Body of pancreas (tissue), 4 donors: Measurements from ENCODE around the gene GLIS2. TPM values are rescaled to one million over a fixed set of nuclear protein-coding genes. Genes with fewer than 3 reads are reported as not detected.

Experiments used
- ATAC-seq: fragments of 150-250 bp; one replicate; pipeline ENCODE4 v1.9.1; 2016
- DNase-seq, 4 donors: peaks; one replicate each; pipeline ENCODE4 v3.0.0-alpha.2; 2019
- H3K27ac ChIP-seq, 4 donors: fragments of 200-600 bp; sonication (generic); 1 replicate in 3 of 4; 2 replicates in 1 of 4; pipeline versions ENCODE4 v1.5.1 to v1.6.1; 2016 to 2019; ENCODE audit warnings: mild to moderate bottlenecking in 1 of 4, mixed read lengths in 1 of 4, moderate library complexity in 1 of 4
- H3K27me3 ChIP-seq, 2 donors: fragments of 200-600 bp; sonication (generic); one replicate each; pipeline ENCODE4 v1.6.0; 2016; ENCODE audit warnings: mild to moderate bottlenecking in 1 of 2
- H3K36me3 ChIP-seq, 2 donors: fragments of 200-600 bp; sonication (generic); replicated peaks in 1 of 2; 2 replicates each; pipeline ENCODE4 v1.5.1; 2016; ENCODE audit warnings: low read depth in 2 of 2; ENCODE audit not compliant: insufficient read depth in 1 of 2
- H3K4me1 ChIP-seq: fragments of 200-600 bp; sonication (generic); one replicate; pipeline ENCODE4 v1.6.0; 2016
- H3K4me3 ChIP-seq, 2 donors: fragments of 200-600 bp; sonication (generic); 1 replicate in 1 of 2; 2 replicates in 1 of 2; pipeline ENCODE4 v1.5.1; 2016 to 2019
- H3K9me3 ChIP-seq, 3 donors: fragments of 200-600 bp; sonication (generic); 1 replicate in 2 of 3; 2 replicates in 1 of 3; pipeline ENCODE4 v1.5.1; 2016
- CTCF ChIP-seq, 7 experiments: fragments of 450-650 bp in 4 of 7; fragments of 200-600 bp in 3 of 7; sonication (generic) in 3 of 7; IDR thresholded peaks; one replicate each; pipeline ENCODE4 v1.5.1; 2016 to 2019; ENCODE audit warnings: antibody characterized with exemption in 7 of 7
- POLR2A ChIP-seq, 3 donors: fragments of 450-650 bp; IDR thresholded peaks; one replicate each; pipeline ENCODE4 v1.6.1; 2016; ENCODE audit warnings: antibody characterized with exemption in 3 of 3, mild to moderate bottlenecking in 2 of 3
- WGBS, 2 donors: methylation state at CpG; one replicate each; pipeline ENCODE4 v1.1.5; 2017; 5-methylcytosine and 5-hydroxymethylcytosine counted together
- intact Hi-C: fragments of 100-400 bp; cut with DNase I; formaldehyde crosslinking; loops from one replicate; pipeline ENCODE4 v1.15.1; 2023
- total RNA-seq, 2 donors: library from RNA; depleted of rRNA; stranded (reverse); fragments of >200 nt; gene quantifications; one replicate each; pipeline ENCODE4 v1.1.0, GENCODE V29; 2016

Gene GLIS2
- total RNA-seq, 2 donors from 2014 or later, result 6.0 to 6.3 TPM

GRCh38 chr16:4318451-4318910 is 2.6 kb downstream of the GLIS2 start:
- peaks cover 89% of the 10 kb centered on the region for H3K4me1 ChIP-seq
- ATAC-seq, result no peak
- H3K36me3 ChIP-seq, result no peaks in the 10 kb centered on the region
- TF ChIP-seq POLR2A (IDR thresholded peaks at IDR 0.05), result no peak
- no peak for TF ChIP-seq CTCF (IDR thresholded peaks at IDR 0.05)
- no peaks in the 10 kb centered on the region for H3K9me3 ChIP-seq
- DNase-seq, result no peak
- H3K27ac ChIP-seq, result peak overlapping the region; percentile 74 to 91 (median 87)
- intact Hi-C loops, result loop anchor here (5.0 kb wide), 1 partner anchor 46 kb away; the partner anchor contains the start of gene TFAP4
- 63 to 72% methylated on average over 13 of the region's 13 CpGs for WGBS, 2 donors
- no peaks in the 10 kb centered on the region for H3K27me3 ChIP-seq
- no peak overlapping the region for H3K4me3 ChIP-seq

- 71 to 83% methylated on average over 3 to 5 of the region's 5 CpGs for WGBS, 2 donors
- no peaks in the 10 kb centered on the region for H3K36me3 ChIP-seq
- H3K4me1 ChIP-seq, result peaks cover 89% of the 10 kb centered on the region
- DNase-seq (no peak), ATAC-seq (no peak)
- H3K9me3 ChIP-seq, result no peaks in the 10 kb centered on the region
- intact Hi-C loops, result loop anchor here (5.0 kb wide), 1 partner anchor 47 kb away; the partner anchor contains the start of gene TFAP4
- H3K27ac ChIP-seq, result peak overlapping the region; percentile 74 to 91 (median 87)
- no peak overlapping the region for H3K4me3 ChIP-seq
- TF ChIP-seq CTCF (IDR thresholded peaks at IDR 0.05) (no peak), POLR2A (IDR thresholded peaks at IDR 0.05) (no peak)
- no peaks in the 10 kb centered on the region for H3K27me3 ChIP-seq
These were observed 3.1 kb downstream of the GLIS2 start for GRCh38 chr16:4318967-4319366.

GRCh38 chr16:4319454-4320421 is 3.9 kb downstream of the GLIS2 start:
- no peak for ATAC-seq
- H3K9me3 ChIP-seq, result no peaks in the 10 kb centered on the region
- H3K27me3 ChIP-seq, result no peaks in the 10 kb centered on the region
- TF ChIP-seq POLR2A (IDR thresholded peaks at IDR 0.05), result no peak
- TF ChIP-seq CTCF (IDR thresholded peaks at IDR 0.05), result no peak
- whole genome bisulfite sequencing, 2 donors, result 63 to 100% methylated on average over 1 to 35 of the region's 37 CpGs
- H3K4me3 ChIP-seq, result no peak overlapping the region
- H3K27ac ChIP-seq, result peak overlapping the region in 3 of 4 donors; percentile 74 to 91 (median 90)
- no peak for DNase-seq
- peaks cover 89% of the 10 kb centered on the region for H3K4me1 ChIP-seq
- H3K36me3 ChIP-seq, result no peaks in the 10 kb centered on the region
- intact Hi-C loops, result loop anchor here (5.0 kb wide), 1 partner anchor 47 kb away; the partner anchor contains the start of gene TFAP4

GRCh38 chr16:4320571-4321137 is 4.8 kb downstream of the GLIS2 start:
- ATAC-seq (no peak), DNase-seq (peak in 1 of 4 donors; percentile 12)
- Histone ChIP-seq H3K27me3 (no peaks in the 10 kb centered on the region), H3K4me1 (peaks cover 88% of the 10 kb centered on the region), H3K27ac (peak overlapping the region; percentile 14 to 91 (median 52)), H3K4me3 (no peak overlapping the region), H3K9me3 (no peaks in the 10 kb centered on the region), H3K36me3 (no peaks in the 10 kb centered on the region)
- WGBS, 2 donors, result 58 to 63% methylated on average over 9 to 13 of the region's 16 CpGs
- intact Hi-C loops, result no loop called here
- TF ChIP-seq POLR2A (IDR thresholded peaks at IDR 0.05), result no peak
- TF ChIP-seq CTCF (IDR thresholded peaks at IDR 0.05), result no peak
